Measurements from ENCODE around the gene CDK2.
"Not testable (repeated sequence)": the region's sequence is repeated elsewhere in the genome, so short reads cannot be mapped to it uniquely, and the experiment has no call there.

Gene CDK2

GRCh38 chr12:55993230-55993853 is 26.7 kb downstream of the CDK2 start:
- no peak for TF ChIP-seq JUND (IDR thresholded peaks at IDR 0.05; ENCODE audit: low read depth)
- DNase-seq (ENCODE audit: low read depth in 1 of 2, low spot score in 1 of 2), result no peak
- in situ Hi-C loops (cut with HindIII; ENCODE audit: low pct_unique_long_range_greater_than_20kb, low sequenced_read_pairs), result no loop called here

- no peak for DNase-seq (ENCODE audit: low read depth in 1 of 2, low spot score in 1 of 2)
- in situ Hi-C loops (cut with HindIII; ENCODE audit: low pct_unique_long_range_greater_than_20kb, low sequenced_read_pairs), result no loop called here
- no peak for TF ChIP-seq JUND (IDR thresholded peaks at IDR 0.05; ENCODE audit: low read depth)
These were observed 28.7 kb downstream of the CDK2 start for GRCh38 chr12:55995366-55995765.

- DNase-seq (ENCODE audit: low read depth in 1 of 2, low spot score in 1 of 2), result peak; percentile 34 to 84
- in situ Hi-C loops (cut with HindIII; ENCODE audit: low pct_unique_long_range_greater_than_20kb, low sequenced_read_pairs), result no loop called here
- TF ChIP-seq JUND (IDR thresholded peaks at IDR 0.05; ENCODE audit: low read depth), result no peak
These were observed 29.6 kb downstream of the CDK2 start for GRCh38 chr12:55996201-55996714.

- DNase-seq (ENCODE audit: low read depth in 1 of 2, low spot score in 1 of 2), result peak; percentile 99
- in situ Hi-C loops (cut with HindIII; ENCODE audit: low pct_unique_long_range_greater_than_20kb, low sequenced_read_pairs), result no loop called here
- no peak for TF ChIP-seq JUND (IDR thresholded peaks at IDR 0.05; ENCODE audit: low read depth)
These were observed 30.3 kb downstream of the CDK2 start, which contains the start of gene SUOX for GRCh38 chr12:55996715-55997534. TSS of gene SUOX (plus strand) at chr12:55997276. CDS start at chr12:56002222, 4,946 bp downstream.

GRCh38 chr12:55997535-55997859 is 30.9 kb downstream of the CDK2 start:
- TF ChIP-seq JUND (IDR thresholded peaks at IDR 0.05; ENCODE audit: low read depth), result no peak
- peak in 1 of 2 experiments; percentile 46 for DNase-seq (ENCODE audit: low read depth in 1 of 2, low spot score in 1 of 2)
- in situ Hi-C loops (cut with HindIII; ENCODE audit: low pct_unique_long_range_greater_than_20kb, low sequenced_read_pairs), result no loop called here

GRCh38 chr12:55999522-55999921 is 32.9 kb downstream of the CDK2 start:
- DNase-seq (ENCODE audit: low read depth in 1 of 2, low spot score in 1 of 2); in situ Hi-C loops (cut with HindIII; ENCODE audit: low pct_unique_long_range_greater_than_20kb, low sequenced_read_pairs): not testable (repeated sequence)

GRCh38 chr12:55999999-56000540 is 33.4 kb downstream of the CDK2 start:
- DNase-seq (ENCODE audit: low read depth in 1 of 2, low spot score in 1 of 2); in situ Hi-C loops (cut with HindIII; ENCODE audit: low pct_unique_long_range_greater_than_20kb, low sequenced_read_pairs): not testable (repeated sequence)

- no peak for DNase-seq (ENCODE audit: low read depth in 1 of 2, low spot score in 1 of 2)
- in situ Hi-C loops (cut with HindIII; ENCODE audit: low pct_unique_long_range_greater_than_20kb, low sequenced_read_pairs), result no loop called here
- TF ChIP-seq JUND (IDR thresholded peaks at IDR 0.05; ENCODE audit: low read depth), result no peak
These were observed 35.0 kb downstream of the CDK2 start for GRCh38 chr12:56001487-56002100.

GRCh38 chr12:56003376-56003775 is 36.7 kb downstream of the CDK2 start:
- in situ Hi-C loops (cut with HindIII; ENCODE audit: low pct_unique_long_range_greater_than_20kb, low sequenced_read_pairs); DNase-seq (ENCODE audit: low read depth in 1 of 2, low spot score in 1 of 2): not testable (repeated sequence)

GRCh38 chr12:56004211-56004610 is 37.6 kb downstream of the CDK2 start:
- DNase-seq (ENCODE audit: low read depth in 1 of 2, low spot score in 1 of 2), result no peak
- no peak for TF ChIP-seq JUND (IDR thresholded peaks at IDR 0.05; ENCODE audit: low read depth)
- in situ Hi-C loops (cut with HindIII; ENCODE audit: low pct_unique_long_range_greater_than_20kb, low sequenced_read_pairs), result no loop called here

- in situ Hi-C loops (cut with HindIII; ENCODE audit: low pct_unique_long_range_greater_than_20kb, low sequenced_read_pairs), result no loop called here
- no peak for TF ChIP-seq JUND (IDR thresholded peaks at IDR 0.05; ENCODE audit: low read depth)
- peak; percentile 82 to 83 for DNase-seq (ENCODE audit: low read depth in 1 of 2, low spot score in 1 of 2)
These were observed 41.2 kb downstream of the CDK2 start for GRCh38 chr12:56007564-56008559.

GRCh38 chr12:56010111-56010570 is 43.5 kb downstream of the CDK2 start:
- DNase-seq (ENCODE audit: low read depth in 1 of 2, low spot score in 1 of 2), result no peak
- in situ Hi-C loops (cut with HindIII; ENCODE audit: low pct_unique_long_range_greater_than_20kb, low sequenced_read_pairs), result no loop called here
- TF ChIP-seq JUND (IDR thresholded peaks at IDR 0.05; ENCODE audit: low read depth), result no peak
